Suprapubic skin (tissue), 4 donors: ENCODE results near the gene KANK4. TPM values are rescaled to one million over a fixed set of nuclear protein-coding genes. Genes with fewer than 3 reads are reported as not detected.

ENCODE experiments used
- DNase-seq, 2 donors: peaks; one replicate each; pipeline ENCODE4 v3.0.0-alpha.2; 2019; ENCODE audit warnings: low spot score in 2 of 2
- H3K27ac ChIP-seq: fragments of 200-600 bp; sonication (generic); one replicate; pipeline ENCODE4 v1.5.1; 2019
- H3K27me3 ChIP-seq: fragments of 200-600 bp; sonication (generic); one replicate; pipeline ENCODE4 v1.5.1; 2019
- H3K36me3 ChIP-seq: fragments of 200-600 bp; sonication (generic); one replicate; pipeline ENCODE4 v1.5.1; 2019
- H3K4me1 ChIP-seq: fragments of 200-600 bp; sonication (generic); one replicate; pipeline ENCODE4 v1.5.1; 2019
- H3K4me3 ChIP-seq: fragments of 200-600 bp; sonication (generic); one replicate; pipeline ENCODE4 v1.5.1; 2019; ENCODE audit warnings: mild to moderate bottlenecking
- H3K9me3 ChIP-seq: fragments of 200-600 bp; sonication (generic); one replicate; pipeline ENCODE4 v1.5.1; 2019
- EP300 ChIP-seq: sonication (generic); formaldehyde crosslinking; IDR thresholded peaks from one replicate; pipeline ENCODE4 v1.6.1; 2017; ENCODE audit warnings: antibody characterized with exemption
- POLR2A ChIP-seq, 2 donors: fragments of 450-650 bp; IDR thresholded peaks; one replicate each; pipeline ENCODE4 v1.6.1; 2017; ENCODE audit warnings: antibody characterized with exemption in 2 of 2, mild to moderate bottlenecking in 2 of 2, moderate library complexity in 2 of 2
- POLR2AphosphoS5 ChIP-seq, 3 donors: sonication (generic); formaldehyde crosslinking; IDR thresholded peaks; one replicate each; pipeline ENCODE4 v1.6.1; 2017; ENCODE audit warnings: antibody characterized with exemption in 3 of 3
- whole genome bisulfite sequencing: methylation state at CpG from one replicate; pipeline ENCODE4 v1.1.5; 2018; 5-methylcytosine and 5-hydroxymethylcytosine counted together
- total RNA-seq, 4 donors: library from RNA; depleted of rRNA; stranded (reverse); fragments of >200 nt; gene quantifications; one replicate each; pipeline ENCODE4 v1.1.0, GENCODE V29; 2016
- TF ChIP-seq, protein P1 (sequence below), 2 donors: fragments of 200-600 bp in 1 of 2; fragments of 450-650 bp in 1 of 2; sonication (generic) in 1 of 2; IDR thresholded peaks; one replicate each; pipeline ENCODE4 v1.5.1; 2016 to 2019; ENCODE audit warnings: antibody characterized with exemption in 2 of 2, mild to moderate bottlenecking in 1 of 2, moderate library complexity in 1 of 2

The KANK4 gene
- total RNA-seq, 4 donors from 2014 or later, result 0.16 to 1.3 (median 0.54) TPM

DNA sequence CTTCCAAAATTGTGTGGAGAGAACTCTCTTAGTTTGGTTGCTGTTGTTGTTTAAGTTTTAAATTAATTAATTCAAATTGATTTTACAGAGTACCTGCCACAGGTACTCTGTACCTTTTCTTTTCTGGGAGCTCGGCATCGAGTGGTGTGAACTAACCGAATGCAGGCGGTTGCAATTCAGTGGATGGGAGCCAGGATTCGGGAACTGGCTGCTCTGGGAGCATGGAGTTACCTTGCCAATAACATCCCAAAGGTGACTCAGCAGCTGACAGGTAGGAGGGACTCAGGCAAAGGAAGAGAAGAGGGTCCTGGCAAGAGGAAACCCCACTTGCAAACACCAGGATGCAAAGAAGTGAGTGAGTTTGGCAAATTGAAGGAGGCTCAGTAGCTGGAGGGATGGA lies 24.7 kb upstream of the KANK4 start:
- no peaks in the 10 kb centered on the region for H3K36me3 ChIP-seq
- H3K4me1 ChIP-seq, result no peaks in the 10 kb centered on the region
- WGBS, result 72% methylated on average over 5 of the region's 5 CpGs
- H3K9me3 ChIP-seq, result no peaks in the 10 kb centered on the region
- no peak for DNase-seq
- TF ChIP-seq POLR2A (IDR thresholded peaks at IDR 0.05) (no peak), EP300 (no peak), POLR2AphosphoS5 (IDR thresholded peaks at IDR 0.05) (no peak)
- TF ChIP-seq, protein P1, sequence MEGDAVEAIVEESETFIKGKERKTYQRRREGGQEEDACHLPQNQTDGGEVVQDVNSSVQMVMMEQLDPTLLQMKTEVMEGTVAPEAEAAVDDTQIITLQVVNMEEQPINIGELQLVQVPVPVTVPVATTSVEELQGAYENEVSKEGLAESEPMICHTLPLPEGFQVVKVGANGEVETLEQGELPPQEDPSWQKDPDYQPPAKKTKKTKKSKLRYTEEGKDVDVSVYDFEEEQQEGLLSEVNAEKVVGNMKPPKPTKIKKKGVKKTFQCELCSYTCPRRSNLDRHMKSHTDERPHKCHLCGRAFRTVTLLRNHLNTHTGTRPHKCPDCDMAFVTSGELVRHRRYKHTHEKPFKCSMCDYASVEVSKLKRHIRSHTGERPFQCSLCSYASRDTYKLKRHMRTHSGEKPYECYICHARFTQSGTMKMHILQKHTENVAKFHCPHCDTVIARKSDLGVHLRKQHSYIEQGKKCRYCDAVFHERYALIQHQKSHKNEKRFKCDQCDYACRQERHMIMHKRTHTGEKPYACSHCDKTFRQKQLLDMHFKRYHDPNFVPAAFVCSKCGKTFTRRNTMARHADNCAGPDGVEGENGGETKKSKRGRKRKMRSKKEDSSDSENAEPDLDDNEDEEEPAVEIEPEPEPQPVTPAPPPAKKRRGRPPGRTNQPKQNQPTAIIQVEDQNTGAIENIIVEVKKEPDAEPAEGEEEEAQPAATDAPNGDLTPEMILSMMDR (IDR thresholded peaks at IDR 0.05), result no peak
- no peaks in the 10 kb centered on the region for H3K27me3 ChIP-seq
- H3K27ac ChIP-seq, result no peak overlapping the region
- H3K4me3 ChIP-seq, result no peak overlapping the region

DNA sequence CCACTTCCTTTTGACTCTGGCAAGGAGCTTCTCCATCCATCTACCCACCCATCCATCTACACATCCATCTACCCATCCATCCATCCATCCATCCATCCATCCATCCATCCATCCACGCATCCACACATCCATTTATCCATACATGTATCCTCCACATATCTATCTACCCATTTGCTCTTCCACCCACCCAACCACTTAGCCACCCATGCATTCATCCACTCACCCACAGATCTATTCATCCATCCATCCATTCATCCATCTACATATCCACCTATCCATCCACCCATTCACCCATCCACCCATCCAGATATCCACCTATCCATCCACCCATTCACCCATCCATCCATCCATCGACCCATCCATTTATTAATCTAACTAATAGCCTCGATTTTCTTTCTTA lies 23.0 kb upstream of the KANK4 start:
- Histone ChIP-seq H3K4me1 (peaks cover 3% of the 10 kb centered on the region), H3K36me3 (no peaks in the 10 kb centered on the region), H3K27ac (no peak overlapping the region), H3K9me3 (no peaks in the 10 kb centered on the region), H3K4me3 (no peak overlapping the region), H3K27me3 (no peaks in the 10 kb centered on the region)
- 95% methylated on average over 3 of the region's 3 CpGs for WGBS
- no peak for DNase-seq
- TF ChIP-seq EP300, result no peak
- no peak for TF ChIP-seq POLR2A (IDR thresholded peaks at IDR 0.05)
- TF ChIP-seq POLR2AphosphoS5 (IDR thresholded peaks at IDR 0.05), result no peak
- TF ChIP-seq, protein P1 (IDR thresholded peaks at IDR 0.05), result no peak

DNA sequence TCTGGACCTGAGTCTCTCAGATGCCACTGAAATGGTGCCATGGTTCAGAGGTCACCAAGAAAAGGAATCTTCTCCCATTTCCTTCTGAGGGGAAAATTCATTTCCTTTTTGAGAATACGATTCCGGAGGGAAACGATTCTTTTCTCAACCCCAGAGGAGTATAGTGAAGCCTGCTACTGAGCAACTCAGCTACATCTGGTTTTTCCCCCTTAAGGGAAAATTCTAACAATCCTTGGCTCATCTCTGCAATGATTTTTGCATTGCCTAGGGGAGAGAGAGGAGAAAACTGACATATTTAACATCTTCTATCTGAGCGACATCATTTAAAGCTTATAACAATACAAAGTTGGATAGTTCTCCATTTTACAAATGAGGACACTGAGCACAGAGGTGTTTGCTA lies 22.4 kb upstream of the KANK4 start:
- Histone ChIP-seq H3K4me3 (no peak overlapping the region), H3K4me1 (peaks cover 8% of the 10 kb centered on the region), H3K36me3 (no peaks in the 10 kb centered on the region), H3K27ac (no peak overlapping the region), H3K9me3 (no peaks in the 10 kb centered on the region), H3K27me3 (no peaks in the 10 kb centered on the region)
- WGBS, result 59% methylated on average over 4 of the region's 4 CpGs
- DNase-seq, result no peak
- TF ChIP-seq EP300, result no peak
- TF ChIP-seq, protein P1 (IDR thresholded peaks at IDR 0.05), result no peak
- no peak for TF ChIP-seq POLR2AphosphoS5 (IDR thresholded peaks at IDR 0.05)
- TF ChIP-seq POLR2A (IDR thresholded peaks at IDR 0.05), result no peak

DNA sequence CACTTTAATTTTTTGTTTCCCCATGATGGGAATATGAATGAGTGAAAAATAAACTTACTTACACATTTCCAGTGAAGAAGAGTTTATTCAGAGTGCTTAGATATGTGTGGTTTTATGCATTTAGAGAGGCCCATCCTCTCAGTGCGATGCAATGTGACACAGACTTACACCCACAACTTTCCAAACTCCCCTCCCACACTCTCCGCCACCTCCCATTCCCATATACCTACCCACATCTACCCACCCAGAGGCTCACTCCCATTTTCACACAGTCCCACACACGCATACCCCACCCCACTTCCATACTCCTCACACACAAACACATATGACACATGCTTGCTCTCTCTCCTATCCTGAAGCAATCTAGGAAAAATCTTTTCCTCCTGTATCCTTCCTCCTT lies 21.9 kb upstream of the KANK4 start:
- no peaks in the 10 kb centered on the region for H3K36me3 ChIP-seq
- TF ChIP-seq, protein P1 (IDR thresholded peaks at IDR 0.05), result no peak
- TF ChIP-seq EP300 (no peak), POLR2A (IDR thresholded peaks at IDR 0.05) (no peak), POLR2AphosphoS5 (IDR thresholded peaks at IDR 0.05) (no peak)
- peaks cover 9% of the 10 kb centered on the region for H3K4me1 ChIP-seq
- H3K9me3 ChIP-seq, result no peaks in the 10 kb centered on the region
- H3K27ac ChIP-seq, result no peak overlapping the region
- H3K4me3 ChIP-seq, result no peak overlapping the region
- 98% methylated on average over 3 of the region's 3 CpGs for WGBS
- no peaks in the 10 kb centered on the region for H3K27me3 ChIP-seq
- no peak for DNase-seq

DNA sequence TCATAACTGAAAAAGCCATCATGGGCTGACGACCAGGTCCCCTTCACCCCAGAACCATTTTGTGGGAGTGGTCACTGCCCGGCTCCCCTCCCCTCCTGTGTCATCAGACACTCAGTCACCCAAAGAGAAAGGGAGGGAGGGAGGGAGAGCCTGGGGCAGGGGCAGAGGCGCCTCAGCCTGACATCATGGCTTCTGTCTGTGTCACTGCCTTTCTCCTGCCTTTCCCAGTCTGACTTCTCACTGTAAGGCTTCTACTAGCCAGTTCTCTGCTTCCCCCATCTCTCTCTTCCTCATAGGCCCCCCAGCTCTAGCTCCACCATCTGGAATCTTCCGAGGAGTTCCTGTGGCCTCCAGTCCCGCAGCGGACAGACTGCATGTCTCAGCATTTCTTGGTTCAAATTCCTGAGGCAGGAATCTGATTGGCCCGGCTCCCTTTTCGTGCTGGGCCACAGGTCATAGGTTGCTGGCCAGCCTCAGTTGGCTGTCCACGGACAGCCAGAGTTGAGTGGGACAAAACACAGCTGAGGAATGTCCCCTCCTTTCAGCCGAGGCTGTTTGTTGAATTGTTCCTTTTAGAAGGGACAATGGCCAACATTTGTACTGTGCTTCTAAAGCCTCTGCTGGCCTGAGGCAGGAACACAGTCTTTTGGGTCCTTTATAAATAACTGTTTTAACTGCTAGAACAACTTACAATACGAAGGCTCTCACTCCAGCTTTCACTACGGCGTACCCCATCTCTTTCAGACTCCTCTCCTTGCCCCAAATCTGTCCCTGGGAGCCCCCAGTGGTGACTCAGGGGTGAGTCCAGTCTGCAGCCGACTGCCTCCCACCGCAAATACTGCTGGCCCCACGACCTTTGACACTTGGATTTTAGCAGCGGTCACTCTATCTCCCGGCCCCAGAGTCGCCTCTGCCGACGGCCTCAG lies 18.7 kb upstream of the KANK4 start:
- Histone ChIP-seq H3K27ac (no peak overlapping the region), H3K27me3 (no peaks in the 10 kb centered on the region), H3K36me3 (no peaks in the 10 kb centered on the region), H3K9me3 (no peaks in the 10 kb centered on the region), H3K4me1 (peaks cover 9% of the 10 kb centered on the region), H3K4me3 (no peak overlapping the region)
- TF ChIP-seq POLR2AphosphoS5 (IDR thresholded peaks at IDR 0.05), result no peak
- TF ChIP-seq, protein P1 (IDR thresholded peaks at IDR 0.05), result no peak
- TF ChIP-seq EP300, result no peak
- no peak for TF ChIP-seq POLR2A (IDR thresholded peaks at IDR 0.05)
- DNase-seq, result no peak
- WGBS, result 63% methylated on average over 19 of the region's 21 CpGs
